Measurements from ENCODE around the gene KIAA1143. TPM values are rescaled to one million over a fixed set of nuclear protein-coding genes. Genes with fewer than 3 reads are reported as not detected.

The KIAA1143 gene
- total and polyA plus RNA-seq, 9 of the 15 experiments (the other 6 are each of a cell fraction or from before 2014, with no cell fraction given) = 25.6 to 72.0 (median 42.2) TPM

GRCh38 chr3:44729384-44729910 is 32.0 kb downstream of the KIAA1143 start, which contains the start of gene ZNF501 (continued):
- TF ChIP-seq E2F4 (CRISPR knock-in tag; IDR thresholded peaks at IDR 0.05; ENCODE audit: low read depth) (no peak), FOXJ2 (tag; IDR thresholded peaks at IDR 0.05) (0 out of 2 replicates have a peak, but pooled peaks have one; percentile 42), SRF (CRISPR knock-in tag; IDR thresholded peaks at IDR 0.05) (0 out of 4 replicates have a peak, but pooled peaks of 1 of the 2 experiments have one; percentile 37), DPF2 (IDR thresholded peaks at IDR 0.05) (peak; percentile 41; the same call in 1 of the 2 replicates), MEF2D (tag; conservative IDR thresholded peaks at IDR 0.05; ENCODE audit: low read depth) (0 out of 2 replicates have a peak, but pooled peaks have one; percentile 18), NR2C2 (CRISPR knock-in tag; IDR thresholded peaks at IDR 0.05) (no peak), NR2C2 (tag; IDR thresholded peaks at IDR 0.05) (peak; percentile 31; the same call in 1 of the 2 replicates), ZNF124 (CRISPR knock-in tag; IDR thresholded peaks at IDR 0.05) (no peak), MGA (IDR thresholded peaks at IDR 0.05) (peak; percentile 93), MYNN (IDR thresholded peaks at IDR 0.05) (no peak), MYNN (CRISPR knock-in tag; IDR thresholded peaks at IDR 0.05) (no peak), THRB (CRISPR knock-in tag; conservative IDR thresholded peaks at IDR 0.05) (no peak), ZNF511 (CRISPR knock-in tag; IDR thresholded peaks at IDR 0.05) (peak; percentile 72; the same call in 1 of the 2 replicates), TARDBP (IDR thresholded peaks at IDR 0.05) (peak; percentile 80; the same call in 1 of the 2 replicates)

Measured in K562 (cell line).